ENCODE measurements around the gene MAST3.

MAST3 gene

DNA sequence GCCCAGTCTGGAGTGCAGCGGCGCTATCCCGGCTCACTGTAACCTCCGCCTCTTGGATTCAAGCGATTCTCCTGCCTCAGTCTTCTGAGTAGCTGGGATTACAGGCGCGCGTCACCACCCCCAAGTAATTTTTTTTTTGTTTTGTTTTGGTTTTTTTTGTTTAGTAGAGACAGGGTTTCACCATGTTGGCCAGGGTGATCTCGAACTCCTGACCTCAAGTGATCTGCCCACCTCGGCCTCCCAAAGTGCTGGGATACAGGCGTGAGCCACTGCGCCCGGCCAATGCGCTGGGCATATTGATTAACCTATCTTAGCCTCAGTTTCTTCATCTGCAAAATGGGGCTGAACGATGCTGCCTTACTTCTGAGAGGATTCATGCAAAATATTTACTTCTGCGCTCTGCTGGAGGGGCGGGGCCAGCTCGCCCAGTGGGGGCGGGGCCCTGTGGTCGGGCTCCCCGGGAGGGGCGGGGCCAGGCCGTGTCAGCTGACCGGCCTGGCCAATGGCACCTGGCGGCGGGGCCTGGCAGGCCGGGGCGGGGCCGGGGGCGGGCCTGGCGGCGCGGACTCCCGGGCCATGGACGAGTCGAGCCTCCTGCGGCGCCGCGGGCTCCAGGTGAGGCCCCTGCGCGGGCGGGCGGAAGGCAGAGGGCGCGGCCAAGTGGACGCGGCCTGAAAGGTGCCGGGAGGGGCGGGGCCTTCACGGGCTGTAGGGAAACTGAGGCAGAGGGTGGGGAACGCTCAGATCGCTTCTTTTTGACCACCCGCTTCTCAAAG, at the start of gene MAST3:
TSS of gene MAST3 (plus strand) at position 562 of the 776 bp plus-strand sequence. CDS start at position 577, 15 bp downstream.
- in situ Hi-C loops (cut with HindIII; ENCODE audit: low sequenced_read_pairs): no loop called here

DNA sequence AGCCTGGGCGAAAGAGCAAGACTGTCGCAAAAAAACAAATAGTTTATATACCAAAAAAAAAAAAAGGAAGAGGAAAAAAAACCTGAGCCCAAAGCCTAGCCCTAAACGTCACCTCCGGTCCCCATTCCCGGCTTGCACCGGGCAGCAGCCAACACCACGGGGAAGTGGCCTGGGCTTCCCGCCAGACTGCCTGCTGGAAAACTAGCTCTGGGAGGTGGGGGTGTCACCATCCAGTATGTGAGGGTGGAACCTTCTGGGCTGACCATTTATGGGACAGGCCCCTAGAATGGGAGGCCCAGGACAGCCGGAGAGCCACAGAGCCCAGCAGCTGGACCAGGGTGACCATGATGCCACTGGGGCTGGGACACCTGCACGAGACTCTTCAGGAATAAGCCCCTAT, 48.2 kb upstream of the MAST3 start:
- in situ Hi-C loops (cut with HindIII; ENCODE audit: low sequenced_read_pairs): no loop called here

DNA sequence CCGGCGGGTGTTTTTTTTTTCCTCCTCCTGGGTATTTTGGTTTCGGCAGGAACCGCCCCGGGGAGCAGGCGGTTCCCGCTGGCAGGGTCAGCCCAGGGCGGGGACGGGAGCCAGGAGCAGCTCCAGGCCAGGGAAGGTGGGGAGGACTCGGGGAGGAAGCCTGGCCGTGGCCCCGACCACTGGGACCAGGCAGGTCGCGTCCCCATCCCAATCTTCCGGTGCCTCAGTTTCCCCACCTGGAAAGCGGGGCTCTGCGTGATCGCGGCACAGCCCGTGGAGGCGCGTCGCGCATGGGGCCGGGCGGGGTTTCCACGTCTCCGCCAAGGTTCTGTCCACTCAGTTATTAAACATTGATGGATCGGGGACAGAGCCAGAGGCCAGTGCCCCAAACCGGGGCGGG, 45.7 kb upstream of the MAST3 start:
- in situ Hi-C loops (cut with HindIII; ENCODE audit: low sequenced_read_pairs): no loop called here

DNA sequence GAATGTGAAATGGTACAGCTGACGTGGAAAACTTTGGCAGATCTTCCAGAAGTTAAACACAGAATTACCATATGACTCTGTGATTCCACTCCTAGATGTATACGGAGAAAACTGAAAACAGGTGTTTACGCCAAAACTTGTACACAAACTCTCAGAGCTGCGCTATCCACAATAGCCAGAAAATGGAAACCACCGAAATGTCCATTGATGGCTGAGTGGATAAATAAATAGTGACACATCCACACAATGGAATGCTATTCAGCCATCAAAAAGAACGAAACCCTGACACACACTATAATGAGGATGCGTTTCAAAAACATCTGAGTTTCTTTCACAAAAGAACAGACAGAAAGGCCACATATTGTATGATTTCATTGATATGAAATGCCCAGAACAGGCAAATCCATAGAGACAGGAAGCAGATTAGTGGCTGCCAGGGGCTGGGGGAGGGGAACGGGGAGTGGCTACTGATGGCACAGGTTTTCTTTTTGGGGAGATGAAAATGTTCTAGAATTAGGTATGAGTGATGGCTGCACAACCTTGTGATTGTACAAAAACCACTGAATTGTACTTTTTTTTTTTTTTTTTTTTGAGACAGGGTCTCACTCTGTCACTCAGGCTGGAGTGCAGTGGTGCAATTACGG, 43.9 kb upstream of the MAST3 start:
- in situ Hi-C loops (cut with HindIII; ENCODE audit: low sequenced_read_pairs): no loop called here

DNA sequence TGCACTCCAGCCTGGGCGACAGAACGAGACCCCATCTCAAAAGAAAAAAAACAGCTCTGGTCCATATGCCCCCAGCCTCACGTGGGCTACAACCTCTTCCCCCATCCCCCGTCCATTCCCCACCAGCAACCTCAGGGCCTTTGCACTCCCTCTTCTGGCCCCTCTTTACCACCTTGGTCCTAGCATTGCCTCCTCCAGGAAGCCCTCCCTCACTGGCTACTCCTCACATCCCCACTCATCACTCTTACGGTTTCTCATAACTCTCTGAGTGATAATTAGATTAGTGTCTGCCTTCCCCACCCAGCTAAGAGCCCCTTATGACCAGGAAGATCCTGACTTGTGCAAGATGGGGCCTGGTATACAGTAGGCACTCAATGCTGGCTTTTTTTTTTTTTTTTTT, 41.6 kb upstream of the MAST3 start:
- in situ Hi-C loops (cut with HindIII; ENCODE audit: low sequenced_read_pairs): no loop called here

DNA sequence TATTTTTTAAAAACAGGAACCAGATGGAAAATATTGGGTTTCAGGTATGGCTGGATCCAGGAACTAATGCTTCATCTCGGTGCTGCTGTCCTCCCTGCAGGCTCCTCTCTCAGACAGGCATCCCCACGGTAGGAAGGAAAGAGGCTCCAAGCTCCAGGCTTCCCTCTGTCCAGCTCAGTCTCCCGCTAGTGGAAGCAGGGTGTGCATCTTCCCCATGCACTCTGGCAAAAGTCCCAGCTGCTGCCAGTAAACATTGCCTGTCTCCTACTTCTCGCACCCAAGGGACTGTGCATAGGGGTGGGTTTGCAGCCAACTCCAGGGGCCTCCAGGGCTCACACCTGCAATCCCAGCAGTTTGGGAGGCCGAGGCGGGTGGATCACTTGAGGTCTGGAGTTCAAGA, 40.0 kb upstream of the MAST3 start:
- in situ Hi-C loops (cut with HindIII; ENCODE audit: low sequenced_read_pairs): no loop called here

DNA sequence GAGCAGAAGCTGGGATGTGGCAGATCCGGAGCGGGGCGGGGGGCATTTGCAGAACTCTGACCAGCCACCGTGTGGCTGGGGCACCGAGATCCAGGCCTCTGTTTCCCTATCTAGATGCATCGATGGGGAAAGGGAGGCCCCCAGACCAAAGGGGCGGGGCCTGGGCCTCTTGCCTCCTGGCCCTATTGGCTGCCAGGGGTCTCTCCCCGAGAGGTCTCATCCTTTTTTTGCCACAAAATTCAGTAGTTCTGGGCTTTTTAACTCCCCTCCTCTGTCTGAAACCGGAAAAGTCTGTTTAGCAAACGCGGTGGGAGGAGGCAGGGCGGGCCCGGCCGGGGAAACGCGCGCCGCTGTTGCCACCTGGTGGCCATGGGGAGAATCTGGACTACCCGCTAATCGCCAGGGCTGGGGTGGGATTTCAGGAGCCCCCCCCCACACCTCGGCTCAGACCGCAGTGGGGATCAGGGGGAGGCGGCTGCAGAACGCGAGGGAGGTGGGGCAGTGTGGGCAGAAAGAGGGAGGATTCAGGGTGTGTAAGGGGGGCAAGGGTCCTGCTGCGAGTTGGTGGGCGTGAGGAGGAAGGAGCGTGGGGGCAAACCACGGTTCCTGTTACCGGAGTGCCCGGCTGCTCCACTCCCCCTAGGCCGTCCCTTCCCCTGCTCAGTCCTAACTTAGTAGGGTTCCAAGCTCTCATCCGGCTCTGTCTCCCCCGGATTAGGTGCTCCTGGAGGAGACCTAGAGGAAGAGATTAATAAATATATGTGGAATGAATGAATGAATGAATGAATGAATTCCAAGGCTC, 39.2 kb upstream of the MAST3 start:
- in situ Hi-C loops (cut with HindIII; ENCODE audit: low sequenced_read_pairs): no loop called here

DNA sequence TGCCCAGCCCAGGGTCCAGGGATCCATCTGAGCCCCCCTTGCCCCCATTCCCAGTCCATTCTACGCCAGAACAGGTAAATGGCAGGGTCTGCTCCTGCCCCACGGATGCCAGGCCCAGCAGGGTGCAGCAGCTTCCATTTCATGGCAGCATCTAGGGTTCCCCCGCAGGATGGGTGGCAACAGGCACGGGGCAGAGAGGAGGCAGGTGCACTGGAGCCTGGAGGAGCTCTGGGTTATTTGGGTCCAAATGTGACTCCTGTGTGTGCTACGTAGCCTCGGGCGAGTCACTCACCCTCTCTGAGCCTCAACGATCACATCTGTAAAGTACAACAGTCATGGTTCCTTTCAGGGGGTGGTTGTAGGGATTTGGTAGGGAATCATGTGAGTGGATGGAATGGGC, 38.3 kb upstream of the MAST3 start:
- in situ Hi-C loops (cut with HindIII; ENCODE audit: low sequenced_read_pairs): no loop called here

DNA sequence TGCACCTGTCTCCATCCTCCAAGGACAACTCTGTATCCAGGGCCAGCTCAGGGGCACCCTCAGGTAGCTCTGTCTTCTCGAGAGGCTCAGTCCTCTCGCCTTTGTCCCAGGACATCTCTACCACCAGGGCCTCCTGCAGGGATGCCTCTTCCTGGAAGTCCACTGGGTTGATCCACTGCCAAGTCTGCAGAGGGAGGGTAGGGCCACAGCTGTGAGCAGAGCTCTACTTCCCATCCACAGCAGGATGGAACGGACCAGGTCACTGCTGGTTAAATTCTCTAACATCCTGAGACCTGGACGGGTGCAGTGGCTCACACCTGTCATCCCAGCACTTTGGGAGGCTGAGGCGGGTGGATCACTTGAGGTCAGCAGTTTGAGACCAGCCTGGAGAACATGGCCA, 37.7 kb upstream of the MAST3 start:
- in situ Hi-C loops (cut with HindIII; ENCODE audit: low sequenced_read_pairs): no loop called here

DNA sequence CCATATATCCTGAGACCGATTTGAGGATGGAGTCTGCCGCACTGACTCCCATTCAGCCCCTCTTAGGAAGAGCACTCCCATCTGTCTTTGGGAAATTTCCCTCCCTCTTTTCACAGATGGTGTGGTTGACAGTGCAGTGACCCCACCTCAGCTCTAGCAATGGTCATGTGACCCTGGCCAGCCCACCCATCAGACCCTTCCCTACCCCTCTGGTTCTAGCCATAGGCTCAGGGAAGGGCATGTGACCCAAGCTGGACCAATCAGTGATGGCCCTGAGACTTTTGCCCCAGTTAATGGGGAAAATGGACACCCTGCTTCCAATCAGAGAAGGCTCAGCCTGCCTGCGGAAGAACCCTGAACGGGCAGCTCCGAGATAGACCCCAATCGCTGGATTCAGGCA, 37.1 kb upstream of the MAST3 start:
- in situ Hi-C loops (cut with HindIII; ENCODE audit: low sequenced_read_pairs): no loop called here

DNA sequence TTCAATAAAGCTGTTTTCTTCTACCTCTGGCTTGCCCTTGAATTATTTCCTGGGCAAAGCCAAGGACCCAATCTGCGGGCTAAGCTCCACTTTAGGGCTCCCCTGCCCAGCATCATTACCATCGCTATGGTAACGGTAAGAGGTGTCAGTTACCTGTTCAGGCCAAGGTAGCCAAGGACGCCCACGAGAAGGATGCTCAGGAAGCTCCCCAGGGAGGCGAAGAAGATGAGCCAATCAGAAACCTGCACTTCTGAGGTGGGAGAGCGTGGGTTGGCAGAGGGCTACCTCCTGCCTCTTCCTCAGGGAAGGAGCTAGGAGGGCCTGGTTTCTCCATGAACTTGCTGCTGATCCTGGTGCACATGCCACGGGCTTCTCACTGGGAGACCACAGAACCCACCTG, 35.5 kb upstream of the MAST3 start:
- in situ Hi-C loops (cut with HindIII; ENCODE audit: low sequenced_read_pairs): no loop called here

DNA sequence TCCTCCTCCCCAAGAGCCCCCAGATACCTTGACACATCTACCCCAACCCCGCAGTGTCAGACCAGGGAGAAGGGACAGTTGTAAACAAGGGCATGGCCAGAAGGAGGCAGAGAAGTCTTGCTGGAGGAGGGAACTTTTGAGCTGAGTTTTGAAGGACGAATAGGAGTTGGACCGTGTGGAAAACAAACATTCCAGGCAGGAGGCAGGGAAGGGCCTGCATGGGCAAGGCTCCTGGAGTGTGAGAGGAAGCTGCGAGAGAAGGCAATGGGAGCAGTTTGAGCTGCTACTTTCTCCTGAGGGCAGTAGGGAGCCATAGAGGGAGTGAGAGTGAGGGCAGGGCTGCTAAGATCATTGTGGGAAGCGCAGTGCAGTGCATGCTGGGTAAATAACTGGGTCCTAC, 34.1 kb upstream of the MAST3 start:
- in situ Hi-C loops (cut with HindIII; ENCODE audit: low sequenced_read_pairs): no loop called here

DNA sequence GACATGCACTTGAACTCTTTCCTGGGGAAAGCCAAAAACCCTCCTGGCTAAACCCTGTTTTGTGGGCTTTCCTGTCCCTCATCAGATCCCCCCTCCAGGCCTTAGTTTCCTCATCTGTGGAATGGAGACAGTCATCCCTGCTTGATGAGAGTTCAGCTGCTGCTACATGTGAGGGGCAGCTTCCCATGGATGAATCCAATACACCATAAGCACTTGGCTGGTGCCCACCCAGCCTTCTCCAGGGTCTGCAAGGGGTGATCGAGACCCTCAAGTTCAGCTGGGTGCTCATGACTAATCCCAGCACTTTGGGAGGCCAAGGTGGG, 32.4 kb upstream of the MAST3 start:
- in situ Hi-C loops (cut with HindIII; ENCODE audit: low sequenced_read_pairs): no loop called here

DNA sequence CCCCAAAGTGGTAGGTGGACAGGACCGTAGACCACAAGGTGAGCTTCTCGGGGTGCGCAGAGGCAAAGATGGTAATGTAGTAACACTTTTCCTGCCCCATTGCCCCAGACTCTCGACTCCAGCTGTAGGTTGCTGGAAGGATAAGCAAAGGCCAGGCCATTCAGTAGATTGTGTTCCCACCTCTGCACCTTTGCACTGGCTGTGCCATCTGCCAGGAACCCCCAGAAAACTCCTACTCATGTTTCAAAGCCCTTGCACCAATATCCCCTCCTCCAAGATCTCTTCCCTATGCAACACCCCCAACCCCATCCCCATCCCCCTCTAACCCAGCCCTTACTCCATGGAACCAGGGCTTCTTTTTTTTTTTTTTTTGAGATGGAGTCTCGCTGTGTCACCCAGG, 29.2 kb upstream of the MAST3 start:
- in situ Hi-C loops (cut with HindIII; ENCODE audit: low sequenced_read_pairs): no loop called here

DNA sequence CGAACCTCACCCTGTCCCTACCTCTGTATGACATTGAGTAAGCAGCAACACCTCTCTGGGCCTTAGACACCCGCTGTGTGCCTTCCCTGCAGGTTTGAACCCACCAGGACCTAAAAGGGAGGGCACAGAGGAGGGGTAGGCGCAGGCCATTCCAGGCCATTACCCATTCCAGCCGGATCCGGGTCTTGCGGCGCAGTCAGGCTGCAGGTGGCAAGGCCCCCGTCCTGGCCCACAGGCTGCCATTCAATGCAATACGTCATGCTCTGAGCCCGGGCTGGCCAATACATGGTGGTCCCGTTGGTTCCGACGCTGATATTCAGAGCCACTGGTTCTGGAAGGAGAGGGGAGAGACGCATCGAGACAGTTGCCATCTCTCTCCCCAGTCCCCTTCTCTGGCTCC, 28.2 kb upstream of the MAST3 start:
- in situ Hi-C loops (cut with HindIII; ENCODE audit: low sequenced_read_pairs): no loop called here

DNA sequence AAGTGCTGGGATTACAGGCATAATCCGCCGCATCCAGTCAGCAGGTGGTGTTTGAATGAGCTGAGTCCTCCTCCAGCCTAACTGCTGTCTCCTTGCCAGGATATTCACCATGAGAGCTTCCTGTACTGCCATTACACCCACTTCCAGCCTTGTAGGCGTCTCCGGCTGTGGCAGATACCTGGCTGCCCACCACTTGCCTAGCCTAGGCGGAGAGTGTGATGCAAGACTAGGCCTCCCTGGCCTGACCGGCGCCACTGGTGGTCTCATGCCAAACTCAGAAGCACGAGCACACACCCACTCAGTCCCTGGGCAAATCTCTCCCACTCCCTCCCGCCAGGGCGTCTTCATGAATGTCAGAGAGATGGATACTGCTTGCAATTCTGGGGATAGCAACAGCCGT, 27.4 kb upstream of the MAST3 start:
- in situ Hi-C loops (cut with HindIII; ENCODE audit: low sequenced_read_pairs): no loop called here

DNA sequence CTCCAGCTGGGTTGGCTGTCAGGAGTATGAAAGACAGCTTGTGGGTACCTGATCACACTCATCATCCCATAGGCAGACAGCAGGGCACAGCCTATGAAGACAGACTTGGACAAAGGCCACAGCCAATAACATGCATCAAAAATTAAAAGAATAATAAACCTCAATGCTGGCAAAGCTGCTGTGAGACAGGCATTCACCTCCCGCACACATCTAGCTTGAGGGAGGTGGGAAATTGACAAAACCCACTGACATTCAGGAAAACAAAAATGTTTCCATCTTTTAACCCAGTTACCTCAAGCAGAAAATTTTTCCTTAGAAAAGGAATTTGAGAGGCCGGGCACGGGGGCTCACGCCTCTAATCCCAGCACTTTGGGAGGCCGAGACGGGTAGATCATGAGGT, 25.2 kb upstream of the MAST3 start:
- in situ Hi-C loops (cut with HindIII; ENCODE audit: low sequenced_read_pairs): no loop called here

DNA sequence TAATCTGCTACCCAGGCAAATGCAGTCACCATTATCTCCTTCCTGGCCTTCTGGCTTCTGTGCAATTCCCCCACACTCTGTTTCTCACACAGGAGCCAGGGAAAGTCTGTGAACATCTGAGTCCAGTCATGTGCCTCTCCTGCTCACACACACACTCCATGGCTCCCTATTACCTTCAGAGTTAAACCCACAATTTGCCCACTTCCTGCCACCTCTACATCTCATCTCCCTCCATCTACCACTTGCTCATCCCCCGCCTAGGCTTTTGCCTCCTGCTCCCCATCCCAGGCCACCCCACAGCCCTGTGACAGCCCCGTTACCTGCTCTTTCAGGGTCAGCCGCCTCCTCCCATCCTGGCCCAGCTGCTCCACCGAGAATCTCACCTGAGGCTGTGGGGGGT, 24.4 kb upstream of the MAST3 start:
- in situ Hi-C loops (cut with HindIII; ENCODE audit: low sequenced_read_pairs): no loop called here

DNA sequence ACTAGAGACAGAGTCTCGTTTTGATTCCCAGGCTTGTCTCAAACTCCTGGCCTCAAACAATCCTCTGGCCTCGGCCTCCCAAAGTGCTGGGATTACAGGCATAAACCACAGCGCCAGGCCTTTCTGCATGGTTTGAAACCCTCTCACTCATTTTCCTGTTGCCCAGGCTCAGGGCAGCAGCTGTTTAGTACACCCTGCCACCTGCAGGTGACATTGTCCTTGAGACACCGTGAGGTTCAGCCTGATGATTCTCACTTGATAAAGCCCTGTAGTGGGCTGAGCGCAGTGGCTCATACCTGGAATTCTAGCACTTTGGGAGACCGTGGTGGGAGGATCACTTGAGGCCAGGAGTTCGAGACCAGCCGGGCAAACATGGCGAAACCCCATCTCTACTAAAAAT, 23.4 kb upstream of the MAST3 start:
- in situ Hi-C loops (cut with HindIII; ENCODE audit: low sequenced_read_pairs): no loop called here

DNA sequence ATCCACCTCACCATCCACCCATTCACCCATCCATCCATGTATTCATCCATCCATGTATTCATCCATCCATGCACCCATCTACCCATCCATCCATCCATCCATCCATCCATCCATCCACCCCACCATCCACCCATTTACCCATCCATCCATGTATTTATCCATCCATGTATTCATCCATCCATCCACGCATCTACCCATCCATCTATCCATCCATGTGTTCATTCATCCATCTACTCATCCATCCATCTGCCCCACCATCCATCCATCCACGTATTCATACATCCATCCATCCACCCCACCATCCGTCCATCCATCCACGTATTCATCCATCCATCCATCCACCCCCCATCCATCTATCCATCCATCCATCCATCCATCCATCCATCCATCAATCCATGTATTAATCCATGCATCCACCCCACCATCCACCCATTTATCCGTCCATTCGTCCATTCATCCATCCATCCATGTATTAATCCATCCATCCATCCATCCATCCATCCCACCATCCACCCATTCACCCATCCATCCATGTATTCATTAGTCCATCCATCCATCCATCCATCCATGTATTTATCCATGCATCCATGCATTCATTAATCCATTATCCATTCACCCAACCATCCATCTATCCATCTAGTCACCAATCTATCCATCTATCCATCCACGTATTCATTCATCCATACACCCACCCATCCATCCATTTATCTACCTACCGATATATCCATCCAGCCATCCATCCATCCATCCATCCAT, 13.5 kb upstream of the MAST3 start:
- in situ Hi-C loops (cut with HindIII; ENCODE audit: low sequenced_read_pairs): no loop called here

DNA sequence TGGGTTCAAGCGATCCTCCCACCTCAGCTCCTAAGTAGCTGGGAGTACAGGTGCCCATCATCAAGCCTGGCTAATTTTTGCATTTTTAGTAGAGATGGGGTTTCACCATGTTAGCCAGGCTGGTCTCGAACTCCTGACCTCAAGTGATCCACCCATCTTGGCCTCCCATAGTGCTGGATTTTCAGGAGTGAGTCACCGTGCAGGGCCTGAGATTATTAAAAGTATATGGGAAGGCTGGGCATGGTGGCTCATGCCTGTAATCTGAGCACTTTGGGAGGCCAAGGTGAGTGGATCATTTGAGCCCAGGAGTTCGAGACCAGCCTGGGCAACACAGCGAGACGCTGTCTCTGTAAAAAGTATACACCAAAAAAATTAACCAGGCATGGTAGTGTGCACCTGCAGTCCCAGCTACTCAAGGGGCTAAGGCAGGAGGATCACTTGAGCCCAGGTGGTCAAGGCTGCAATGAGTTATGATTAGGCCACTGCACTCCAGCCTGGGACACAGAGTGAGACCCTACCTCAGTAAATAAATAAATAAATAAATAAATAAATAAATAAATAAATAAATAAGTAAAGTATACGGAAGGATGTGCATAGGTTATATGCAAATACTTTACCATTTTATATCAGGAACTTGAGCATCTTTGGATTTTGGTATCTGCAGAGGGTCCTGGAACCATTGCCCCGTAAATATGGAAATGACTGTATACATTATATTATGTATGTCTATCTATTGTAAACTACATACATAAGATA, 11.7 kb upstream of the MAST3 start:
- in situ Hi-C loops (cut with HindIII; ENCODE audit: low sequenced_read_pairs): no loop called here
